K562 (cell line): ENCODE data around the gene WFIKKN1. TPM values are rescaled to one million over a fixed set of nuclear protein-coding genes. Genes with fewer than 3 reads are reported as not detected.
A peak's percentile ranks its signal among the peaks of the same experiment; 100 is the strongest.

Experiments
- CBX8 ChIP-seq: fragments of 200-600 bp; sonication (generic); IDR thresholded peaks from 2 replicates; pipeline ENCODE4 v1.6.1; 2012; ENCODE audit warnings: borderline replicate concordance, mixed run types, low read depth, mild to moderate bottlenecking, moderate library complexity, mixed read lengths, low read length, control low read depth, inconsistent platforms; ENCODE audit not compliant: poor library complexity, severe bottlenecking; ENCODE audit errors: extremely low read depth
- CC2D1A ChIP-seq: fragments of 450-650 bp; IDR thresholded peaks from 2 replicates; pipeline ENCODE4 v1.6.1; 2017; ENCODE audit warnings: mild to moderate bottlenecking
- GATAD2A ChIP-seq: fragments of 450-650 bp; IDR thresholded peaks from 2 replicates; pipeline ENCODE4 v1.6.1; 2017
- HLTF ChIP-seq: fragments of 450-650 bp; IDR thresholded peaks from 2 replicates; pipeline ENCODE4 v1.6.1; 2016
- IFI16 ChIP-seq: fragments of 250-450 bp; sonication (Bioruptor Pico); IDR thresholded peaks from 2 replicates; pipeline ENCODE4 v2.1.2; 2022; ENCODE audit warnings: mild to moderate bottlenecking, inconsistent platforms
- ILF3 ChIP-seq: fragments of 450-650 bp; IDR thresholded peaks from 2 replicates; pipeline ENCODE4 v1.6.1; 2018; ENCODE audit warnings: antibody characterized with exemption, mild to moderate bottlenecking, moderate library complexity, borderline replicate concordance
- NONO ChIP-seq, 2 experiments: fragments of 200-400 bp in 1 of 2; fragments of 450-650 bp in 1 of 2; formaldehyde crosslinking in 1 of 2; IDR thresholded peaks; 2 replicates each; pipeline ENCODE4 v1.6.1; 2017; ENCODE audit warnings: low read depth in 2 of 2, mild to moderate bottlenecking in 2 of 2, moderate library complexity in 2 of 2, low read length in 1 of 2
- RBM22 ChIP-seq: fragments of 200-400 bp; formaldehyde crosslinking; IDR thresholded peaks from 2 replicates; pipeline ENCODE4 v1.6.1; 2018; ENCODE audit warnings: low read length, low read depth; ENCODE audit not compliant: poor library complexity, severe bottlenecking
- SAP30 ChIP-seq: fragments of 200-600 bp; sonication (generic); IDR thresholded peaks from 2 replicates; pipeline ENCODE4 v1.6.1; 2012; ENCODE audit warnings: borderline replicate concordance, low read depth, mild to moderate bottlenecking, moderate library complexity, low read length, control low read depth, inconsistent platforms; ENCODE audit not compliant: insufficient read depth, poor library complexity, severe bottlenecking
- ZEB2 ChIP-seq: fragments of 450-650 bp; IDR thresholded peaks from 2 replicates; pipeline ENCODE4 v1.6.1; 2016
- ZNF785 ChIP-seq: fragments of 250-450 bp; sonication (Bioruptor Pico); IDR thresholded peaks from 2 replicates; pipeline ENCODE4 v1.4.0; 2020; ENCODE audit warnings: mild to moderate bottlenecking
- polyA plus RNA-seq, 8 experiments: library from polyadenylated mRNA; depleted of rRNA in 4 of 8; stranded (reverse) in 5 of 8; unstranded in 3 of 8; fragments of >200 nt; fragmentation: Nextera tagmentation in 2 of 8; fragmentation: Illumina TruSeq in 1 of 8; extraction: Ambion mirVana in 2 of 8; extraction: Trizol in 1 of 8; gene quantifications; 2 replicates each; pipeline versions ENCODE4 v1.2.1 to v1.2.3, GENCODE V29; 2011 to 2014; ENCODE audit warnings: inconsistent platforms in 1 of 8, missing spikeins in 1 of 8
- total RNA-seq, 7 experiments: library from RNA; depleted of rRNA in 6 of 7; stranded (reverse); fragments of >200 nt in 6 of 7; fragmentation: Illumina TruSeq in 2 of 7; extraction: Trizol in 2 of 7; gene quantifications; 2 replicates each; pipeline versions ENCODE4 v1.2.1 to v1.2.3, GENCODE V29; 2011 to 2021; ENCODE audit warnings: low replicate concordance in 1 of 7
- TF ChIP-seq, protein P1 (sequence below): fragments of 450-650 bp; IDR thresholded peaks from 2 replicates; pipeline ENCODE4 v1.6.1; 2016; ENCODE audit warnings: borderline replicate concordance
- TF ChIP-seq, protein P2 (sequence below): sonication (generic); formaldehyde crosslinking; IDR thresholded peaks from 2 replicates; pipeline ENCODE4 v1.8.1; 2023; ENCODE audit warnings: missing genetic modification reagents, mild to moderate bottlenecking, borderline replicate concordance
- TF ChIP-seq, protein P3 (sequence below), 2 experiments: fragments of 450-650 bp; conservative IDR thresholded peaks; 2 replicates each; pipeline ENCODE4 v1.6.1; 2017; ENCODE audit warnings: mild to moderate bottlenecking in 2 of 2, moderate library complexity in 2 of 2
- TF ChIP-seq, protein P4 (sequence below): fragments of 450-650 bp; formaldehyde crosslinking; IDR thresholded peaks from 2 replicates; pipeline ENCODE4 v1.4.0; 2022; ENCODE audit warnings: missing genetic modification characterization

The WFIKKN1 gene
- total and polyA plus RNA-seq, 9 of the 15 experiments (the other 6 are each of a cell fraction or from before 2014, with no cell fraction given): 0.14 to 1.1 (median 0.50) TPM; not detected in 4

DNA sequence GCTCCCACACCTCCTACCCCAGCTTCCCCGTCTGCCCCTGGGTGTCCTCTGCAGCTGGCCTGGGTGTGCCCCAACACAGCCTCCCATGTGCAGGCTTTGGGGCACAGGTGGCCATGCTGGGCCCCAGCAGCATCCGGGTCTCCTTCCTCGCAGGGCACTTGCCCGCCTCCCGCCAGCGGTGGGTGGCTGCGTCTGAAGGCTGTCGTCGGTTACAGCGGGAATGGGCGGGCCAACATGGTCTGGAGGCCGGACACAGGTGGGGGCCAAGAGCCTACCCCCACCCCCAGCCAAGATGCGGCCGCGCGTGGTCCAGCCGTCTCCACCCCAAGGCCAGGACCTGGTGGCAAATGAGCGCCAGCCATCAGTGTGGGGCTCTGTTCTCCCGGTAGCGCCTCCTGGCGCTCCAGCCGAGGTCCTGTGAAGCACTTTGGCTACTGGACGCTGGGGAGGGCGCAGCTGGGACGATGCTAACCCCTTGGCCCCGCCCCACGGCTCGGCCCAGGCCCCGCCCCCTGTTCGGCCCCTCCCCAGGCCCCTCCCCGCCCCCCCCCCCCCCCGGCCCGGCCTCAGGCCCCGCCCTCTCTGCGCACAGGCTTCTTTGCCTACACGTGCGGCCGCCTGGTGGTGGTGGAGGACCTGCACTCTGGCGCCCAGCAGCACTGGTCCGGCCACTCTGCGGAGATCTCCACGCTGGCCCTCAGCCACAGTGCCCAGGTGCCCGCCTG lies 29.8 kb downstream of the WFIKKN1 start (continued):
- TF ChIP-seq, protein P1, sequence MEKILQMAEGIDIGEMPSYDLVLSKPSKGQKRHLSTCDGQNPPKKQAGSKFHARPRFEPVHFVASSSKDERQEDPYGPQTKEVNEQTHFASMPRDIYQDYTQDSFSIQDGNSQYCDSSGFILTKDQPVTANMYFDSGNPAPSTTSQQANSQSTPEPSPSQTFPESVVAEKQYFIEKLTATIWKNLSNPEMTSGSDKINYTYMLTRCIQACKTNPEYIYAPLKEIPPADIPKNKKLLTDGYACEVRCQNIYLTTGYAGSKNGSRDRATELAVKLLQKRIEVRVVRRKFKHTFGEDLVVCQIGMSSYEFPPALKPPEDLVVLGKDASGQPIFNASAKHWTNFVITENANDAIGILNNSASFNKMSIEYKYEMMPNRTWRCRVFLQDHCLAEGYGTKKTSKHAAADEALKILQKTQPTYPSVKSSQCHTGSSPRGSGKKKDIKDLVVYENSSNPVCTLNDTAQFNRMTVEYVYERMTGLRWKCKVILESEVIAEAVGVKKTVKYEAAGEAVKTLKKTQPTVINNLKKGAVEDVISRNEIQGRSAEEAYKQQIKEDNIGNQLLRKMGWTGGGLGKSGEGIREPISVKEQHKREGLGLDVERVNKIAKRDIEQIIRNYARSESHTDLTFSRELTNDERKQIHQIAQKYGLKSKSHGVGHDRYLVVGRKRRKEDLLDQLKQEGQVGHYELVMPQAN: no peak
- TF ChIP-seq HLTF (no peak), NONO (IDR thresholded peaks at IDR 0.05; ENCODE audit: low read depth in 2 of 2, low read length in 1 of 2) (no peak; a peak in 2 of 4 replicates), RBM22 (no peak), ILF3 (no peak), ZNF785 (CRISPR knock-in tag) (no peak), CBX8 (no peak), GATAD2A (no peak), IFI16 (no peak), ZEB2 (no peak), CC2D1A (no peak), SAP30 (no peak)
- TF ChIP-seq, protein P2, sequence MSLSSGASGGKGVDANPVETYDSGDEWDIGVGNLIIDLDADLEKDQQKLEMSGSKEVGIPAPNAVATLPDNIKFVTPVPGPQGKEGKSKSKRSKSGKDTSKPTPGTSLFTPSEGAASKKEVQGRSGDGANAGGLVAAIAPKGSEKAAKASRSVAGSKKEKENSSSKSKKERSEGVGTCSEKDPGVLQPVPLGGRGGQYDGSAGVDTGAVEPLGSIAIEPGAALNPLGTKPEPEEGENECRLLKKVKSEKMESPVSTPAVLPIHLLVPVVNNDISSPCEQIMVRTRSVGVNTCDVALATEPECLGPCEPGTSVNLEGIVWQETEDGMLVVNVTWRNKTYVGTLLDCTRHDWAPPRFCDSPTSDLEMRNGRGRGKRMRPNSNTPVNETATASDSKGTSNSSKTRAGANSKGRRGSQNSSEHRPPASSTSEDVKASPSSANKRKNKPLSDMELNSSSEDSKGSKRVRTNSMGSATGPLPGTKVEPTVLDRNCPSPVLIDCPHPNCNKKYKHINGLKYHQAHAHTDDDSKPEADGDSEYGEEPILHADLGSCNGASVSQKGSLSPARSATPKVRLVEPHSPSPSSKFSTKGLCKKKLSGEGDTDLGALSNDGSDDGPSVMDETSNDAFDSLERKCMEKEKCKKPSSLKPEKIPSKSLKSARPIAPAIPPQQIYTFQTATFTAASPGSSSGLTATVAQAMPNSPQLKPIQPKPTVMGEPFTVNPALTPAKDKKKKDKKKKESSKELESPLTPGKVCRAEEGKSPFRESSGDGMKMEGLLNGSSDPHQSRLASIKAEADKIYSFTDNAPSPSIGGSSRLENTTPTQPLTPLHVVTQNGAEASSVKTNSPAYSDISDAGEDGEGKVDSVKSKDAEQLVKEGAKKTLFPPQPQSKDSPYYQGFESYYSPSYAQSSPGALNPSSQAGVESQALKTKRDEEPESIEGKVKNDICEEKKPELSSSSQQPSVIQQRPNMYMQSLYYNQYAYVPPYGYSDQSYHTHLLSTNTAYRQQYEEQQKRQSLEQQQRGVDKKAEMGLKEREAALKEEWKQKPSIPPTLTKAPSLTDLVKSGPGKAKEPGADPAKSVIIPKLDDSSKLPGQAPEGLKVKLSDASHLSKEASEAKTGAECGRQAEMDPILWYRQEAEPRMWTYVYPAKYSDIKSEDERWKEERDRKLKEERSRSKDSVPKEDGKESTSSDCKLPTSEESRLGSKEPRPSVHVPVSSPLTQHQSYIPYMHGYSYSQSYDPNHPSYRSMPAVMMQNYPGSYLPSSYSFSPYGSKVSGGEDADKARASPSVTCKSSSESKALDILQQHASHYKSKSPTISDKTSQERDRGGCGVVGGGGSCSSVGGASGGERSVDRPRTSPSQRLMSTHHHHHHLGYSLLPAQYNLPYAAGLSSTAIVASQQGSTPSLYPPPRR (CRISPR knock-in tag): no peak
- TF ChIP-seq, protein P3, sequence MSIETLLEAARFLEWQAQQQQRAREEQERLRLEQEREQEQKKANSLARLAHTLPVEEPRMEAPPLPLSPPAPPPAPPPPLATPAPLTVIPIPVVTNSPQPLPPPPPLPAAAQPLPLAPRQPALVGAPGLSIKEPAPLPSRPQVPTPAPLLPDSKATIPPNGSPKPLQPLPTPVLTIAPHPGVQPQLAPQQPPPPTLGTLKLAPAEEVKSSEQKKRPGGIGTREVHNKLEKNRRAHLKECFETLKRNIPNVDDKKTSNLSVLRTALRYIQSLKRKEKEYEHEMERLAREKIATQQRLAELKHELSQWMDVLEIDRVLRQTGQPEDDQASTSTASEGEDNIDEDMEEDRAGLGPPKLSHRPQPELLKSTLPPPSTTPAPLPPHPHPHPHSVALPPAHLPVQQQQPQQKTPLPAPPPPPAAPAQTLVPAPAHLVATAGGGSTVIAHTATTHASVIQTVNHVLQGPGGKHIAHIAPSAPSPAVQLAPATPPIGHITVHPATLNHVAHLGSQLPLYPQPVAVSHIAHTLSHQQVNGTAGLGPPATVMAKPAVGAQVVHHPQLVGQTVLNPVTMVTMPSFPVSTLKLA (conservative IDR thresholded peaks at IDR 0.05): peak; percentile 49 to 72; a peak in 2 of 4 replicates
- TF ChIP-seq, protein P4, sequence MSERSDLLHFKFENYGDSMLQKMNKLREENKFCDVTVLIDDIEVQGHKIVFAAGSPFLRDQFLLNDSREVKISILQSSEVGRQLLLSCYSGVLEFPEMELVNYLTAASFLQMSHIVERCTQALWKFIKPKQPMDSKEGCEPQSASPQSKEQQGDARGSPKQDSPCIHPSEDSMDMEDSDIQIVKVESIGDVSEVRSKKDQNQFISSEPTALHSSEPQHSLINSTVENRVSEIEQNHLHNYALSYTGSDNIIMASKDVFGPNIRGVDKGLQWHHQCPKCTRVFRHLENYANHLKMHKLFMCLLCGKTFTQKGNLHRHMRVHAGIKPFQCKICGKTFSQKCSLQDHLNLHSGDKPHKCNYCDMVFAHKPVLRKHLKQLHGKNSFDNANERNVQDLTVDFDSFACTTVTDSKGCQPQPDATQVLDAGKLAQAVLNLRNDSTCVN (CRISPR knock-in tag): no peak
